ENCODE measurements around the gene CPT2. TPM values are rescaled to one million over a fixed set of nuclear protein-coding genes. Genes with fewer than 3 reads are reported as not detected.
"Not testable (repeated sequence)": the region's sequence is repeated elsewhere in the genome, so short reads cannot be mapped to it uniquely, and the experiment has no call there.

The CPT2 gene
- total RNA-seq, 1 donor from 2014 or later, result 8.7 TPM

DNA sequence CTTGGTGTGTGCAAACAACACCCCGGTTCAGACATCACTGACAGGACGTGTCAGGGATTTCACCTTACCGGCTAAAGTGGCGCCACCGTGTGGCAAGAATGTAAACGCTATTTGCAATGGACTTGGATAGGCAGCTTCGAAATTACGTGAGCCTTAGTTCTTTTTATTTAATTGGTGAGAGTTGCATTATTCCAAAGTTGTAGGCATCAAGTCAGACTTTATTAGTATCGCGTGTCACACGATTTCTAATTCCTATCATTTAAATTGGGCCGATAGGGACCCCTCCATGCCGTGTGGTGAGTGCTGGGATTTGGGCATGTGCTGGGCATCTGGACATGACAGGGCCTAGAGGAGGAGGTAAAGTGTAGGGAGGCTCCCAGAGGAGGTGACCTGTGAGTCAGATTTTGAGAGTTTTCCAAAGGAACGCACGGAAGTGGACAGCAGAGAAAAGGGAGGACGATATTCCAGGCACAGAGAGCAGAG, 14.5 kb upstream of the CPT2 start:
- DNase-seq (ENCODE audit: low read depth in 2 of 2), result peak; percentile 63 to 80

GRCh38 chr1:53182716-53183094, 13.9 kb upstream of the CPT2 start:
- DNase-seq (ENCODE audit: low read depth in 2 of 2), result no peak

DNA sequence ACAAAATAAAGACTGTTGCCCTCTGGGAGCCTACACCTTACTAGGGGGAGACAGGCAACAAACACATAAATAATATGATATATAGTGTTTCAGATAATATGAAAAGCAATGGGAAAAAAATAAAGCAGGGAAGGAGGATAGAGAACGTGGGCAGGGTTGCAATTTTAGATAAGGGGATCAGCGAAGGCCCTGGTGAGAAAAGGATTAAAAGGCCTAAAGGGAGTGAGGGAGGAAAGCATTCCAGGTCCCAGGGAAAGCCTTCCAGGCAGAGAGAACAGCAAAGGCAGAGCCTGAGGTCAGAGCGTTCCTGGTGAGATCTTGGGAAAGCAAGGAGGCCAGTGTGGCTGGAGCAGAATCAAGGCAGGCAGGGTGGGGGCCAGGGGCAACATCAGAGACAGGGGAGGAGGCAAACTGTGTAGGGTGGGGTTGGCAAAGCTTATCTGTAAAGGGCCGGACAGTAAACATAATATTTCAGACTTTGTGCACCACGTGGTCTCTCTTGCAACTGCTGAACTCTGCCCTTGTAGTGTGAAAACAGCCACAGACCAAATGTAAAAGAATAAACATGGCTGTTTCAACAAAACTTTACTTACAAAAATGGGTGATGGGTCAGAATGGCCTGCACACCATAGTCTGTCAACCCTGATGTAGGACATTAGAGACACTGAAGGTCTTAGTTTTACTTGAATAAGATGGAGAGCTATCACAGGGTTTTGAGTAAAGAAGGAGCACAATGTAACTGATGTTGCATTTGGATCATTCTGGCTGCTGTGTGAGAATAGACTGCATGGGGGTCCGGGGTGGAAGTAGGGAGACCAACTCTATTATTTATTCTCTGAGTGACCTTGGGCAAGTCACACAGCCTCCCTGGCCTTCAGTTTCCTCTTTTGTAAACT, 13.3 kb upstream of the CPT2 start:
- no peak for DNase-seq (ENCODE audit: low read depth in 2 of 2)

DNA sequence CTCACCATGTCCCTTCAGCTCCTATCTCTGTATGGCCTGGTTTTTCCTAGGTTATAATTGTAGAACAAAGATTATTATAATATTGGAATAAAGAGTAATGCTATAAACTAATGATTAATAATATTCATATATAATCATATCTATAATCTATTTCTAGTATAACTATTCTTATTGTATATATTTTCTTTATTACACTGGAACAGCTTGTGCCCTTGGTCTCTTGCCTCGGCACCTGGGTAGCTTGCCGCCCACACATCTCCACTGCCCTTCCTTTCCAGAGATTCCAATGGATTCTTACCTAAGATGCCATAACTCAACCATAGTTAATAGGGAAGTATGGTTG, 10.7 kb upstream of the CPT2 start:
- not testable (repeated sequence) for DNase-seq (ENCODE audit: low read depth in 2 of 2)

GRCh38 chr1:53186533-53186932, 10.1 kb upstream of the CPT2 start:
- DNase-seq (ENCODE audit: low read depth in 2 of 2), result no peak

GRCh38 chr1:53187401-53187800, 9.2 kb upstream of the CPT2 start:
- no peak for DNase-seq (ENCODE audit: low read depth in 2 of 2)

- DNase-seq (ENCODE audit: low read depth in 2 of 2), result no peak
Observed at GRCh38 chr1:53188099-53188498, 8.5 kb upstream of the CPT2 start.

- DNase-seq (ENCODE audit: low read depth in 2 of 2), result no peak
Observed at GRCh38 chr1:53189061-53189460, 7.6 kb upstream of the CPT2 start.

GRCh38 chr1:53190210-53190611, 6.4 kb upstream of the CPT2 start:
- no peak for DNase-seq (ENCODE audit: low read depth in 2 of 2)

- peak in 1 of 2 donors; percentile 12 for DNase-seq (ENCODE audit: low read depth in 2 of 2)
Observed at GRCh38 chr1:53195246-53196016, 1.2 kb upstream of the CPT2 start.

GRCh38 chr1:53196017-53196484, 573 bp upstream of the CPT2 start:
- DNase-seq (ENCODE audit: low read depth in 2 of 2), result no peak

DNA sequence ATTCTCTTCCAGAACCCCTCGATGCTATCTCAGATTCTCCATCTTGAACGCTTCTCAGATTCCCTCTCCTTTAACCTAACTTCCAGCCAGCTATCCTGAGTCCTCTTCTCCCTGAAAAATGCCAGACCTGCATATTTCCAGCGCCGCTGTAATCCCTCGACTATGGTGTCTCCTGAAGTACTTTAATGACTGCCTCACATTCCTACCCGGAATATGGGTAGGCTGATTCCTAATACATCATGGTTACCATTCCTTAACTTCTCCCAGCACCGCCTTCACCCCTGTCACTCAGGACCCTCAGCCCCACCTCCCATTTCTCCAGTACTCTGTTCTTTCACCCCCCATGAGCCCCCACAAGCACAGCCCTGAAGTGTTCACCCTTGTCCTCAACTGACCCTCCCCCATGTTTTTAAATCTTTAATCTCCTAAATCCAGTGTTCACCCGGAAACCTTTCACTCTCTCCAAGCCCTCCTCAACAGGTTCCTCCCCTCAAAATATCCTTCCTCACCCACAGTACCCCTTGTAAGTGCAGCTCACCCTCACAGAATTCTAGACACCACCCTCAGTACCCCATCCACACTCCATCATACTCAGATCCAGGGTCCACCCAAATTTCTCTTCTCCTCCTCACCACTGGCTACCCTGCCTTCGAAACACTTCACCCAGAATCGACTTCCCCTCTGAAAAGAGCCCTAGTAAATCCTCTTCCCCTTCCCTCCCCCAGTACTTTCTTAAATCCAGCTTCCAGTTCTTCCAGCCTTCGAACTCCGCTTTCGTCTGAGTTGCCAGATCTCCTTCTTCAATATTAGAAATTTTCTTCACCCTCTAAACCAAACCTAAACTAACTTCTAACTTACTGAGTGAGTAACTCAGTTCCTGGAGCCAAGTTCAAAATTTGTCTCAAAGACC, 922 bp downstream of the CPT2 start:
- peak in 1 of 2 donors; percentile 7 for DNase-seq (ENCODE audit: low read depth in 2 of 2)

- DNase-seq (ENCODE audit: low read depth in 2 of 2), result no peak
Observed at GRCh38 chr1:53198241-53198651, 1.6 kb downstream of the CPT2 start.

DNA sequence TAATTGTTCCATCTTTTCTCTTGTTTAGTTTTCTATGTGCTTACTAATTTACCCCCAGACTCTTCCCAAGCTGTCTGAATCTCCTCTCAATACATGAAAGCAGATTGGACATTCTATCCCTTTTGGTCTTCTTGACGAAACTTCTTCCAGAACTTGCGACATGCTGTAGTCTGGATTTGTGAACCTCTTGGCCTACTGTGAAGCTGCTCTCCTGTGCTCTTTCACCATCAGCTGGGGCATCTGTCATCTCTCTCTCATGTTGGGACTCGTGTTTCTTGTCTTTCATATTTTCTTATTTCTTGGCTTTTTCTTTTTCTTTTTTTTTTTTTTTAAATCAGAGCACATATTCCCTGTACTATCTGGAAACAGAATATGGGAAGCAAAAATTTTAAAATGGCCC, 6.8 kb downstream of the CPT2 start:
- DNase-seq (ENCODE audit: low read depth in 2 of 2), result no peak

DNA sequence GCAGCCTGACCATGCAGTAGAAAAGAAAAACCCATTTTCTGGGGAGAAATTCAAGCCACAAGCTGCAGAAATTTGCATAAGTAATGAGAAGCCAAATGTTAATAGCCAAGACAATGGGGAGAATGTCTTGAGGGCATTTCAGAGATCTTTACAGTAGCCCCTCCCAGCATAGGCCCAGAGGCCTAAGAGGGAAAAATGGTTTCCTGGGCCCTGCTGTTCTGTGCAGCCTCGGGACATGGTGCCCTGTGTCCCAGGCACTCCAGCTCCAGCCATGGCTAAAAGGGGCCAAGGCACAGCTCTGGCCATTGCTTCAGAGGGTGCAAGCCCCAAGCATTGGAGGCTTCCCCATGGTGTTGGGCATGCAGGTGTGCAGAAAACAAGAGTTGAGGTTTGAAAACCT, 8.9 kb downstream of the CPT2 start:
- not testable (repeated sequence) for DNase-seq (ENCODE audit: low read depth in 2 of 2)

- DNase-seq (ENCODE audit: low read depth in 2 of 2), result not testable (repeated sequence)
Observed at GRCh38 chr1:53206083-53206685, 9.6 kb downstream of the CPT2 start.

DNA sequence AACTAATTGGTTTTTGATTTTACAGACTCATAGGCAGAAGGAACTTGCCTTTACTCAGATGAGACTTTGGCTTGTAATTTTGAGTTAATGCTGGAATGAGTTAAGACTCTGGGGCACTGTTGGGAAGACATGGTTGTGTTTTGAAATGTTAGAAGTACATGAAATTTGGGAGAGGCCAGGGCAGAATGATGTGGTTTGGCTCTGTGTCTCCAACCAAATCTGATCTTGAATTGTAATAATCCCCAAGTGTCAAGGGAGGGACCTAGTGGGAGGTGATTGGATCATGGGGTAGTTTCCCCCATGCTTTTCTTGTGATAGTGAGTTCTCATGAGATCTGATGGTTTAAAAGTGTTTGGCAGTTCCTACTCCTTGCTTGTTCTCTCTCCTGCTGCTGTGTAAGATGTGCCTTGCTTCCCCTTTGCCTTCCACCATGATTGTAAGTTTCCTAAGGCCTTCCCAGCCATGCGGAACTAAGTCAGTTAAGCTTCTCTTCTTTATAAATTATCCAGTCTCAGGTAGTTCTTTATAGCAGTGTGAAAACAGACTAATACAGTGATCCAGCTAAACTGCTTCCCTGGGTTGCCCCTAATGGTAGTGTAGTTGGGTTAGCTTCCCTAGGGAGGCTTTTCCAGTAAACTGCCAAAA, 10.2 kb downstream of the CPT2 start:
- DNase-seq (ENCODE audit: low read depth in 2 of 2), result no peak

DNA sequence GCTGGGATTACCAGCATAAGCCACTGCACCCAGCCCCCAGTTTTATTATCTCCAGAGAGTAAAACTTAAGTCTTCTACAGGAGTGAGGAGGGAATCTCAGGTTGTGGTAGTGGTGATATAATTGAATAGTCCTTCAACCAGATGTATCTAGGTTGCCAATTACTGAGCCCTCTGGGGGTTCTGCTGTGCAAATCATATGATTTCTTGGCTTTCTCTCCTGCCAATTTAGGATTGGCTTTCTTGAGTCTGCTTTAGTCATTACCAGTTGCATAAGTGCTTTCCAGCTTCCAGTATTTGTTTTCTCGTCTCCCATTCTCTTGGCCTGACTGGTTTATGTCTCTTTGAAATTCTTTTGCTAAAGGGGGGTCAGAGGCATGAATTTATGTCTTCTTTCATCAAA, 11.1 kb downstream of the CPT2 start:
- no peak for DNase-seq (ENCODE audit: low read depth in 2 of 2)

DNA sequence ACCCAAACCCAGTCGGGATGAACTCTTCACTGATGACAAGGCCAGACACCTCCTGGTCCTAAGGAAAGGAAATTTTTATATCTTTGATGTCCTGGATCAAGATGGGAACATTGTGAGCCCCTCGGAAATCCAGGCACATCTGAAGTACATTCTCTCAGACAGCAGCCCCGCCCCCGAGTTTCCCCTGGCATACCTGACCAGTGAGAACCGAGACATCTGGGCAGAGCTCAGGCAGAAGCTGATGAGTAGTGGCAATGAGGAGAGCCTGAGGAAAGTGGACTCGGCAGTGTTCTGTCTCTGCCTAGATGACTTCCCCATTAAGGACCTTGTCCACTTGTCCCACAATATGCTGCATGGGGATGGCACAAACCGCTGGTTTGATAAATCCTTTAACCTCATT, 13.7 kb downstream of the CPT2 start:
- no peak for DNase-seq (ENCODE audit: low read depth in 2 of 2)

DNA sequence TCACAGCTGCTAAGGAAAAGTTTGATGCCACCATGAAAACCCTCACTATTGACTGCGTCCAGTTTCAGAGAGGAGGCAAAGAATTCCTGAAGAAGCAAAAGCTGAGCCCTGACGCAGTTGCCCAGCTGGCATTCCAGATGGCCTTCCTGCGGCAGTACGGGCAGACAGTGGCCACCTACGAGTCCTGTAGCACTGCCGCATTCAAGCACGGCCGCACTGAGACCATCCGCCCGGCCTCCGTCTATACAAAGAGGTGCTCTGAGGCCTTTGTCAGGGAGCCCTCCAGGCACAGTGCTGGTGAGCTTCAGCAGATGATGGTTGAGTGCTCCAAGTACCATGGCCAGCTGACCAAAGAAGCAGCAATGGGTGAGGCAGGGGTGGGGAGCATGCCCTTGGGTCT, 14.3 kb downstream of the CPT2 start:
- no peak for DNase-seq (ENCODE audit: low read depth in 2 of 2)

All from dermis microvascular lymphatic vessel endothelial cell (primary cell).